Stimulated activated CD8-positive, alpha-beta memory T cell treated with anti-CD3 and anti-CD28 coated beads, Interleukin-4, amount 100 ng/mL, for 48 hours (primary cell): ENCODE data around the gene ACER1.
A peak's percentile ranks its signal among the peaks of the same experiment; 100 is the strongest.

Experiments used
- DNase-seq: peaks from one replicate; pipeline ENCODE4 v3.0.0-alpha.2; 2020

The ACER1 gene

DNA sequence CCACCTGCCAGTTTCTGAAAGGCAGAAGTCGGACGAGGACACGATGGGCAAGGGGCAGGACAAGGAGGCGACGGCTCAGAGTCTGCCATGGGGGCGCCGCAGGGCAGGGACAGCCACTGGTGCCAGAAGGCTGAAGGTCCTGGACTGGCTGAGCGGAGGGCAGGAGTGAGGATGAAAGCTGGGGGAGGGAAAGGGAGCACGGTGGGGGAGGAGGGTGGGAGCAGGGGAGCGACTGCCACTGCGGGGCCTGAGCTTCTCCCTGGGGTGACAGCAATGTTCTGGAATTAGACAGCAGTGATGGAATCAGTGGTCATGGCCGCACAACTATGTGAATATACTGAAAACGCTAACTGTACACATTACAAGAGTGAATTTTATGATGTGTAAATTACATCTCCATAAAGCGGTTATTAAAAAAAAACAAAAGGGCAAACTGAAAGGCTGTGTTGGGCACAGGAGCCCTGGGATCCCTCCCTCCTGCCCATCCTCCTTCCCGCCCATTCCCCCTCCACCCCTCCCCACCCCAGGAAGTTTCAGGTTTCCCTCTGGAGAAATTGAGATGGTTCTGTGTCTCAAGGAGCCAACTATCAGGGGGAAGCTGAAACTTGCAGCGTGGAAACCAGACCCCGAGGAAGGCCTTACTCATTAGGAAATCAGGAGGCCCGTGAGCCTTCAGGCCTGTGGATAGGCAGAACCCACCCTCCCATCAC is 69.5 kb downstream of the ACER1 start:
- no peak for DNase-seq

GRCh38 chr19:6263306-6263705 is 70.1 kb downstream of the ACER1 start:
- DNase-seq = no peak

DNA sequence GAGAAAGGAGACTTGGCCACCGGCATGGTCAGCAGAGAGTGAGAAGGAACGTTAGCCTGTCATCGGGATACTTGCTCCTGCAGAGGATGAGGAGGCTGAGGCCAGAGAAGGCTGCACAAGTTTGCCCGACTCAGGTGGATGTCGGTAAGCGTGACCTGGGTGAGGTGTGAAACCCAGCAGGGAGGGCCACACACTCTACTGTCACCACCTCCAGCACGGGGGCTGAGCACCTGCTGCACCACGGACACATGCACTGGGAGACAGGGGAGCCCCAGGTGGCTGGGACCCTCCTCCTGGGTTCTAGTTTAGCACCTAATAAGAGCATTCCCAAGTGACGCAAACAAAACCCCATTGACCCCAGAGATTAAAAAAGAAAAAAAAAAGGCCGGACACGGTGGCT is 70.9 kb downstream of the ACER1 start:
- DNase-seq = no peak

- no peak for DNase-seq
Measured at GRCh38 chr19:6261883-6262282, 71.5 kb downstream of the ACER1 start.

GRCh38 chr19:6260912-6261650 is 72.3 kb downstream of the ACER1 start:
- DNase-seq = peak; percentile 62

- no peak for DNase-seq
Measured at GRCh38 chr19:6260376-6260775, 73.0 kb downstream of the ACER1 start.

DNA sequence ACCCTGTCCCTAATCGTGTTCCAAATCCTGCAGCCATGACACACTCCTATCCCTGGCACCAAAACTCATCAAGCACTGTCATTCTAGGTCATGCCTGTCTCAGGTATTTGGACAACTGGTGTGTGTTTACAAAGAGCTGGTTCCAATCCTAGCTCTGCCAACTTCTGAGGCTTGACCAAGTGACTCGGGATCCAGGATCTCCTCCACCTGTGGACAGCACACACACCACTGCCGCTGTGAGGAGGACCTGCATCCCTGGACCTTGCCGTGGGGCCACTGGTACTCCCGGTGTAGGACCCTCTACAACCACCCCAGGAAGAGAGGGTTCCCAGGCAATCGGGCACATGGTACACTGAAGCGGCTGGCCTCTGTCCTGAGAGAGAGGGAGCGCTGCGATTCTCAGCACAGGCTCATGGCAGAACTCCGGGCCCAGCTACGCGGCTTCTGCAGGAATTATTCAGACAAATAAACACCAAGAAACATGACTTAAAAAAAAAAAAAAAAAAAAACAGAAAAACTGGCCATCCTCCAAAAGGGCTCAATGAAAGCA is 74.0 kb downstream of the ACER1 start:
- no peak for DNase-seq

DNA sequence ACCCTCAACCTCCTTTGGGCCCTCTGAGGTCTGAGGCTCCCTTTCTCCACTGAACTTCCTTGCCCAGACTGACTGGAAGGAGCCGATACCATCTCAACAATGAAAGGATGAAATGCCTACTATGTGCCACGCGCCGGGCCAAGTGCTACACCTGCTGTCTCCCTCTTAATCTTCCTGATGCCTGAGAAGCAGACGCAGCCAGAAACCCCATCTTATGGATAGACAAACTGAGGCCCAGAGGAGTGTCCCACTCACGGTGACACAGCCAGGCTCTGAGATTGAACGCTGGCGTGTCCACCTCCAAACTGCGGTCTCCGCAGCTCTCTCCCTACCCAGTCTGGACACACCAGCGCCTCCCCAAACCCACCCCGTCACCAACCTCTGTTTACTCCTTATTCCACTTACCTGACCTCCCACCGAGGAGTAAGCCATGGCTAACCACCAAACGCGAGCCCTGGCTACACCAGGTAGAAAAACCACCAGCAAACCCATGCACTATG is 74.5 kb downstream of the ACER1 start:
- no peak for DNase-seq
